A549 (cell line): Measurements from ENCODE around the gene EIF1AD. TPM values are rescaled to one million over a fixed set of nuclear protein-coding genes. Genes with fewer than 3 reads are reported as not detected.
A peak's percentile ranks its signal among the peaks of the same experiment; 100 is the strongest.

Experiments
- ATAC-seq, 2 experiments: fragments of 200-7000 bp in 1 of 2; fragments of >200 bp in 1 of 2; cut with Nextera tagmentation in 1 of 2; cut with Tn5 transposase in 1 of 2; 3 replicates each; pipeline versions ENCODE4 v1.8.0 to v1.9.1; 2018 to 2020; ENCODE audit warnings: mild to moderate bottlenecking in 1 of 2, moderate library complexity in 1 of 2
- CTCF ChIA-PET: fragments of 300-600 bp; sonication (Branson Sonifier 250); formaldehyde crosslinking; extraction: SDS; loops from one replicate; lab custom pipeline; 2021; ENCODE audit warnings: antibody characterized with exemption, inconsistent platforms; lab: Yijun Ruan, JAX
- POLR2A ChIA-PET: fragments of 350-600 bp; formaldehyde crosslinking; extraction: SDS; loops from one replicate; lab custom pipeline; 2021; ENCODE audit warnings: antibody characterized with exemption, inconsistent platforms; lab: Yijun Ruan, JAX
- DNase-seq, 2 experiments: peaks; one replicate each; pipeline versions ENCODE4 v3.0.0 to v3.0.0-alpha.2; 2011 to 2016; ENCODE audit warnings: low read depth in 1 of 2, low spot score in 1 of 2
- FAIRE-seq: peaks from 2 replicates; lab custom pipeline; 2011; peaks lifted over from hg19 to GRCh38; lab: Jason Lieb, UNC
- H3K27ac ChIP-seq, 2 experiments: fragments of >200 bp; sonication (Bioruptor Twin); formaldehyde crosslinking; 3 replicates each; pipeline ENCODE4 v1.5.1; 2016 to 2017
- H3K4me1 ChIP-seq: fragments of >200 bp; sonication (Bioruptor Twin); formaldehyde crosslinking; 3 replicates; pipeline ENCODE4 v1.6.1; 2016
- H3K4me2 ChIP-seq: fragments of >200 bp; sonication (Bioruptor Twin); formaldehyde crosslinking; 3 replicates; pipeline ENCODE4 v1.6.1; 2016
- H3K4me3 ChIP-seq: fragments of >200 bp; sonication (Bioruptor Twin); formaldehyde crosslinking; 3 replicates; pipeline ENCODE4 v1.5.1; 2016
- H3K9me3 ChIP-seq: fragments of >200 bp; sonication (Bioruptor Twin); formaldehyde crosslinking; 3 replicates; pipeline ENCODE4 v1.6.1; 2016
- BCL3 ChIP-seq: fragments of >200 bp; sonication (Bioruptor Twin); formaldehyde crosslinking; IDR thresholded peaks from 3 replicates; pipeline ENCODE4 v1.6.1; 2016
- CBX8 ChIP-seq: fragments of 200-600 bp; sonication (generic); IDR thresholded peaks from 2 replicates; pipeline ENCODE4 v1.6.1; 2016
- CEBPB ChIP-seq, 2 experiments: fragments of >200 bp in 1 of 2; sonication (Bioruptor Twin) in 1 of 2; formaldehyde crosslinking in 1 of 2; IDR thresholded peaks; 2 replicates each; pipeline ENCODE4 v1.6.1; 2012 to 2016
- EP300 ChIP-seq, 2 experiments: fragments of >200 bp; sonication (Bioruptor Twin); formaldehyde crosslinking; IDR thresholded peaks; 2 replicates in 1 of 2; 3 replicates in 1 of 2; pipeline ENCODE4 v1.6.1; 2016 to 2017
- ESRRA ChIP-seq: fragments of 150-350 bp; IDR thresholded peaks from 2 replicates; pipeline ENCODE4 v1.6.1; 2014; ENCODE audit warnings: mild to moderate bottlenecking, low read length, borderline replicate concordance
- HES2 ChIP-seq: fragments of >200 bp; sonication (Bioruptor Twin); formaldehyde crosslinking; IDR thresholded peaks from 2 replicates; pipeline ENCODE4 v1.6.1; 2016
- HEYL ChIP-seq: fragments of 250-450 bp; sonication (Bioruptor Pico); IDR thresholded peaks from 2 replicates; pipeline ENCODE4 v1.8.0; 2021; ENCODE audit warnings: mild to moderate bottlenecking, moderate library complexity
- HOXA7 ChIP-seq: fragments of 250-450 bp; sonication (Bioruptor Pico); IDR thresholded peaks from 2 replicates; pipeline ENCODE4 v1.5.0; 2020; ENCODE audit warnings: mild to moderate bottlenecking, moderate library complexity
- HOXB13 ChIP-seq: fragments of 250-450 bp; sonication (Bioruptor Pico); IDR thresholded peaks from 2 replicates; pipeline ENCODE4 v1.5.0; 2020; ENCODE audit warnings: low read depth, mild to moderate bottlenecking, moderate library complexity
- JUN ChIP-seq, 2 experiments: fragments of >200 bp; sonication (Bioruptor Twin); formaldehyde crosslinking; IDR thresholded peaks; 2 replicates in 1 of 2; 3 replicates in 1 of 2; pipeline ENCODE4 v1.6.1; 2016 to 2017
- JUNB ChIP-seq: fragments of >200 bp; sonication (Bioruptor Twin); formaldehyde crosslinking; IDR thresholded peaks from 2 replicates; pipeline ENCODE4 v1.6.1; 2016
- KDM5A ChIP-seq: fragments of 200-600 bp; sonication (generic); IDR thresholded peaks from 2 replicates; pipeline ENCODE4 v1.6.1; 2016; ENCODE audit warnings: antibody characterized with exemption, mild to moderate bottlenecking
- MAZ ChIP-seq: fragments of 150-350 bp; IDR thresholded peaks from 2 replicates; pipeline ENCODE4 v1.6.1; 2014; ENCODE audit warnings: antibody characterized with exemption, low read depth, low read length, borderline replicate concordance
- NPAS2 ChIP-seq: fragments of 250-450 bp; sonication (Bioruptor Pico); IDR thresholded peaks from 2 replicates; pipeline ENCODE4 v1.8.0; 2022; ENCODE audit warnings: mild to moderate bottlenecking, moderate library complexity, borderline replicate concordance
- PBX3 ChIP-seq: IDR thresholded peaks from 2 replicates; pipeline ENCODE4 v1.6.1; 2012
- RARB ChIP-seq: fragments of 250-450 bp; sonication (Bioruptor Pico); IDR thresholded peaks from 2 replicates; pipeline ENCODE4 v1.8.0; 2021; ENCODE audit warnings: mild to moderate bottlenecking, moderate library complexity
- RFX5 ChIP-seq: fragments of 450-650 bp; IDR thresholded peaks from 2 replicates; pipeline ENCODE4 v1.7.1; 2014; ENCODE audit warnings: antibody characterized with exemption, mild to moderate bottlenecking, moderate library complexity
- SMC3 ChIP-seq: fragments of >200 bp; sonication (Bioruptor Twin); formaldehyde crosslinking; IDR thresholded peaks from 3 replicates; pipeline ENCODE4 v1.6.1; 2018; ENCODE audit warnings: inconsistent platforms
- TFCP2L1 ChIP-seq: fragments of 250-450 bp; sonication (Bioruptor Pico); IDR thresholded peaks from 2 replicates; pipeline ENCODE4 v1.5.0; 2021; ENCODE audit warnings: mild to moderate bottlenecking
- ZFP36 ChIP-seq: fragments of 450-650 bp; IDR thresholded peaks from 2 replicates; pipeline ENCODE4 v1.6.1; 2014; ENCODE audit warnings: borderline replicate concordance; ENCODE audit not compliant: partially characterized antibody
- WGBS: methylation state at CpG from one replicate; pipeline ENCODE4 v1.1.6; 2017; ENCODE audit errors: missing lambda C conversion rate; 5-methylcytosine and 5-hydroxymethylcytosine counted together
- polyA plus RNA-seq, 4 experiments: library from polyadenylated mRNA; depleted of rRNA in 3 of 4; stranded (reverse); fragments of >200 nt; fragmentation: RNase III in 1 of 4; extraction: RNeasy Plus Mini Kit Qiagen cat#74134 plus additional on column Dnase treatment in 1 of 4; gene quantifications; 2 replicates in 3 of 4; 3 replicates in 1 of 4; pipeline ENCODE4 v1.2.3, GENCODE V29; 2011 to 2017

The EIF1AD gene
- polyA plus RNA-seq, 2 of the 4 experiments (the other 2 are of a cell fraction), result 38.6 to 41.0 TPM

GRCh38 chr11:65968600-65969482 lies 33.1 kb downstream of the EIF1AD start:
- Histone ChIP-seq H3K9me3 (no peaks in the 10 kb centered on the region), H3K27ac (no peak overlapping the region), H3K4me3 (no peak overlapping the region), H3K4me1 (no peaks in the 10 kb centered on the region; the same call in 2 of the 3 replicates), H3K4me2 (no peak overlapping the region)
- ATAC-seq (peak; percentile 37 to 56; a peak in 3 of 6 replicates), FAIRE-seq (no peak), DNase-seq (no peak)
- no peak for TF ChIP-seq RARB (CRISPR knock-in tag)
- no peak for TF ChIP-seq JUNB
- TF ChIP-seq RFX5, result no peak
- TF ChIP-seq ZFP36, result no peak
- TF ChIP-seq TFCP2L1 (CRISPR knock-in tag), result no peak
- TF ChIP-seq HES2, result no peak
- ChIA-PET CTCF (interaction anchor here (0.6 to 2.5 kb wide), 14 partner anchors 9 to 257 kb away, joined by 3 to 12 read pairs (median 4); partner anchors contain the start of genes CCDC85B, FIBP and KAT5), POLR2A (no interaction called here)
- 85% methylated on average over 15 of the region's 15 CpGs for WGBS

- H3K9me3 ChIP-seq, result no peaks in the 10 kb centered on the region
- POLR2A ChIA-PET, result no interaction called here
- FAIRE-seq, result no peak
- no peak overlapping the region for H3K4me2 ChIP-seq
- ATAC-seq, result no peak
- WGBS, result 96% methylated on average over 29 of the region's 30 CpGs
- no peak for DNase-seq
- H3K27ac ChIP-seq, result no peak overlapping the region
- CTCF ChIA-PET, result interaction anchor here (0.6 to 6.3 kb wide), 5 partner anchors 10 to 83 kb away, joined by 3 to 35 read pairs (median 7); partner anchors contain the start of gene FIBP
- peaks cover 12% of the 10 kb centered on the region; the same call in 2 of the 3 replicates for H3K4me1 ChIP-seq
- no peak overlapping the region for H3K4me3 ChIP-seq
- TF ChIP-seq ZFP36 (no peak), JUN (IDR thresholded peaks at IDR 0.05) (no peak), RFX5 (no peak), HOXB13 (CRISPR knock-in tag) (no peak), EP300 (IDR thresholded peaks at IDR 0.05) (no peak), HEYL (CRISPR knock-in tag) (no peak), KDM5A (no peak), JUNB (no peak), NPAS2 (CRISPR knock-in tag) (no peak), ESRRA (no peak), BCL3 (no peak), CEBPB (IDR thresholded peaks at IDR 0.05) (no peak), HOXA7 (CRISPR knock-in tag) (no peak), PBX3 (no peak), CBX8 (no peak), SMC3 (no peak), MAZ (no peak)
- TF ChIP-seq, all 56 proteins: peak for 0
Measured at GRCh38 chr11:65967329-65967934, 34.5 kb downstream of the EIF1AD start.
